ENCODE results near the gene TGFB1. TPM values are rescaled to one million over a fixed set of nuclear protein-coding genes. Genes with fewer than 3 reads are reported as not detected.

TGFB1 gene
- total RNA-seq, 1 experiment from 2014 or later: 10.4 TPM

- ATAC-seq (no peak), DNase-seq (ENCODE audit: low spot score) (no peak)
- peaks cover 12% of the 10 kb centered on the region for H3K36me3 Mint-ChIP-seq
- H3K9me3 Mint-ChIP-seq: no peaks in the 10 kb centered on the region
- no peak for TF ChIP-seq RELA (CRISPR knock-in tag; IDR thresholded peaks at IDR 0.05; ENCODE audit: borderline replicate concordance)
- peaks cover 22% of the 10 kb centered on the region for H3K4me1 Mint-ChIP-seq
- H3K27ac Mint-ChIP-seq: peak overlapping the region; percentile 48
- ChIA-PET POLR2A (no interaction called here), CTCF (no interaction called here)
- no peaks in the 10 kb centered on the region for H3K27me3 Mint-ChIP-seq (ENCODE audit: low read depth)
- peak overlapping the region; percentile 100 for H3K4me3 Mint-ChIP-seq
Measured at GRCh38 chr19:41395355-41395754, 41.6 kb upstream of the TGFB1 start.

GRCh38 chr19:41392775-41393174 lies 39.1 kb upstream of the TGFB1 start:
- ChIA-PET POLR2A (no interaction called here), CTCF (interaction anchor here (0.5 to 1.3 kb wide), 2 partner anchors 14 to 67 kb away, joined by 3 read pairs; no protein-coding TSS in a partner anchor)
- TF ChIP-seq ESRRA (CRISPR knock-in tag; IDR thresholded peaks at IDR 0.05; ENCODE audit: borderline replicate concordance) (no peak), ATF2 (CRISPR knock-in tag; IDR thresholded peaks at IDR 0.05; ENCODE audit: borderline replicate concordance, low read depth) (no peak), ZNF425 (CRISPR knock-in tag; conservative IDR thresholded peaks at IDR 0.05) (no peak), ZNF281 (CRISPR knock-in tag; IDR thresholded peaks at IDR 0.05) (no peak), ZNF671 (CRISPR knock-in tag; IDR thresholded peaks at IDR 0.05) (no peak), SMAD3 (CRISPR knock-in tag; IDR thresholded peaks at IDR 0.05; ENCODE audit: borderline replicate concordance) (no peak), SMAD4 (CRISPR knock-in tag; IDR thresholded peaks at IDR 0.05) (no peak), TEAD1 (CRISPR knock-in tag; IDR thresholded peaks at IDR 0.05) (no peak), TP53 (CRISPR knock-in tag; IDR thresholded peaks at IDR 0.05) (no peak), NR1H2 (CRISPR knock-in tag; IDR thresholded peaks at IDR 0.05) (no peak), KAT7 (CRISPR knock-in tag; IDR thresholded peaks at IDR 0.05; ENCODE audit: borderline replicate concordance) (no peak), IRF2 (CRISPR knock-in tag; IDR thresholded peaks at IDR 0.05; ENCODE audit: borderline replicate concordance, low read depth) (no peak), GTF2I (CRISPR knock-in tag; conservative IDR thresholded peaks at IDR 0.05) (no peak), PRDM15 (CRISPR knock-in tag; IDR thresholded peaks at IDR 0.05) (no peak), ZNF138 (CRISPR knock-in tag; conservative IDR thresholded peaks at IDR 0.05) (no peak)
- no peak overlapping the region for H3K4me3 Mint-ChIP-seq
- DNase-seq (ENCODE audit: low spot score) (no peak), ATAC-seq (no peak)
- no peak overlapping the region for H3K27ac Mint-ChIP-seq
- peaks cover 10% of the 10 kb centered on the region for H3K4me1 Mint-ChIP-seq
- no peaks in the 10 kb centered on the region for H3K27me3 Mint-ChIP-seq (ENCODE audit: low read depth)
- H3K36me3 Mint-ChIP-seq: peaks cover 18% of the 10 kb centered on the region
- H3K9me3 Mint-ChIP-seq: no peaks in the 10 kb centered on the region
